GM19023 (cell line): ENCODE data around the gene CDH2.

Experiments
- ATAC-seq: cut with Tn5 transposase; IDR thresholded peaks from one replicate; pipeline ENCODE4 v1.9.1; 2021; ENCODE audit warnings: mild to moderate bottlenecking, moderate library complexity; ENCODE audit not compliant: unreplicated experiment

Gene CDH2

GRCh38 chr18:28003451-28003850 is 173.5 kb downstream of the CDH2 start:
- no peak for ATAC-seq

- ATAC-seq = no peak
Measured at GRCh38 chr18:28002841-28003240, 174.1 kb downstream of the CDH2 start.

GRCh38 chr18:27996801-27997272 is 180.1 kb downstream of the CDH2 start:
- no peak for ATAC-seq

- ATAC-seq = no peak
Measured at GRCh38 chr18:27995770-27996502, 181.0 kb downstream of the CDH2 start.

- no peak for ATAC-seq
Measured at GRCh38 chr18:27994571-27994970, 182.4 kb downstream of the CDH2 start.

GRCh38 chr18:27991391-27991790 is 185.5 kb downstream of the CDH2 start:
- no peak for ATAC-seq

- no peak for ATAC-seq
Measured at GRCh38 chr18:27985832-27986231, 191.1 kb downstream of the CDH2 start.

- no peak for ATAC-seq
Measured at GRCh38 chr18:27983780-27984179, 193.2 kb downstream of the CDH2 start.

- no peak for ATAC-seq
Measured at GRCh38 chr18:27976806-27977408, 200.0 kb downstream of the CDH2 start.

GRCh38 chr18:27970321-27970720 is 206.6 kb downstream of the CDH2 start:
- no peak for ATAC-seq

GRCh38 chr18:27969206-27969605 is 207.7 kb downstream of the CDH2 start:
- ATAC-seq = no peak

GRCh38 chr18:27967913-27968824 is 208.8 kb downstream of the CDH2 start:
- ATAC-seq = no peak

GRCh38 chr18:27966881-27967280 is 210.0 kb downstream of the CDH2 start:
- no peak for ATAC-seq

- no peak for ATAC-seq
Measured at GRCh38 chr18:27964811-27965210, 212.1 kb downstream of the CDH2 start.

- ATAC-seq = no peak
Measured at GRCh38 chr18:27959101-27959500, 217.8 kb downstream of the CDH2 start.

- ATAC-seq = no peak
Measured at GRCh38 chr18:27956001-27956640, 220.8 kb downstream of the CDH2 start.

- no peak for ATAC-seq
Measured at GRCh38 chr18:27954226-27954625, 222.7 kb downstream of the CDH2 start.

GRCh38 chr18:27952741-27953140 is 224.2 kb downstream of the CDH2 start:
- no peak for ATAC-seq

GRCh38 chr18:27950648-27951228 is 226.2 kb downstream of the CDH2 start:
- no peak for ATAC-seq

GRCh38 chr18:27948986-27949385 is 227.9 kb downstream of the CDH2 start:
- ATAC-seq = no peak

GRCh38 chr18:27942706-27943105 is 234.2 kb downstream of the CDH2 start:
- no peak for ATAC-seq
